ENCODE results near the gene UGGT1. TPM values are rescaled to one million over a fixed set of nuclear protein-coding genes. Genes with fewer than 3 reads are reported as not detected.
A peak's percentile ranks its signal among the peaks of the same experiment; 100 is the strongest.

Gene UGGT1
- total RNA-seq, 6 experiments from 2014 or later, result 31.4 to 96.5 (median 41.4) TPM

DNA sequence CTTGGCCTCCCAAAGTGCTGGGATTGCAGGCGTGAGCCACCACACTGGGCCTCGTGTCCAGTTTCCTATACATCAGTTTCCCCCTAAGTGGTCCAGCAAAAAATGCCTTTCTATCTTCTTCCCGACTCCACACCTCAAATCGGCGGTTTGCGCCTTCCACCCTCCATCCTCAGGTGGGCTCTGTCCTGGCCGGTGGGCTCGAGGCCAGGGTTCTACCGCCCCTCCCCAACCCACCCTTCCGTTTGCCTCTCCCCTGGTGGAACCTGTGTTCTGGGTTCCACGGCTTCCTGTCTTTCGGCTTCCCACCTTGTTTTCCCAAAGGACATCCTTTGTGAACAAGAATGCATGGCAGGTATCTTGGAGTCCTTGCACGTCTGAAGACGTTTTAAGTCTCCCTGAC lies 123.3 kb downstream of the UGGT1 start:
- Histone ChIP-seq H3K9me3 (no peaks in the 10 kb centered on the region), H3K36me3 (no peaks in the 10 kb centered on the region), H3K27ac (no peak overlapping the region), H3K4me3 (no peak overlapping the region), H3K4me1 (no peaks in the 10 kb centered on the region), H3K27me3 (no peaks in the 10 kb centered on the region)
- ATAC-seq (no peak), DNase-seq (no peak)
- no peak for TF ChIP-seq POLR2A (IDR thresholded peaks at IDR 0.05)
- TF ChIP-seq, protein P1, sequence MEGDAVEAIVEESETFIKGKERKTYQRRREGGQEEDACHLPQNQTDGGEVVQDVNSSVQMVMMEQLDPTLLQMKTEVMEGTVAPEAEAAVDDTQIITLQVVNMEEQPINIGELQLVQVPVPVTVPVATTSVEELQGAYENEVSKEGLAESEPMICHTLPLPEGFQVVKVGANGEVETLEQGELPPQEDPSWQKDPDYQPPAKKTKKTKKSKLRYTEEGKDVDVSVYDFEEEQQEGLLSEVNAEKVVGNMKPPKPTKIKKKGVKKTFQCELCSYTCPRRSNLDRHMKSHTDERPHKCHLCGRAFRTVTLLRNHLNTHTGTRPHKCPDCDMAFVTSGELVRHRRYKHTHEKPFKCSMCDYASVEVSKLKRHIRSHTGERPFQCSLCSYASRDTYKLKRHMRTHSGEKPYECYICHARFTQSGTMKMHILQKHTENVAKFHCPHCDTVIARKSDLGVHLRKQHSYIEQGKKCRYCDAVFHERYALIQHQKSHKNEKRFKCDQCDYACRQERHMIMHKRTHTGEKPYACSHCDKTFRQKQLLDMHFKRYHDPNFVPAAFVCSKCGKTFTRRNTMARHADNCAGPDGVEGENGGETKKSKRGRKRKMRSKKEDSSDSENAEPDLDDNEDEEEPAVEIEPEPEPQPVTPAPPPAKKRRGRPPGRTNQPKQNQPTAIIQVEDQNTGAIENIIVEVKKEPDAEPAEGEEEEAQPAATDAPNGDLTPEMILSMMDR (IDR thresholded peaks at IDR 0.05), result no peak
- 54% methylated on average over 6 of the region's 14 CpGs for WGBS (ENCODE audit: insufficient coverage, low coverage, low lambda C conversion rate, missing lambda C conversion rate)
- intact Hi-C loops (cut with DNase I), result no loop called here

DNA sequence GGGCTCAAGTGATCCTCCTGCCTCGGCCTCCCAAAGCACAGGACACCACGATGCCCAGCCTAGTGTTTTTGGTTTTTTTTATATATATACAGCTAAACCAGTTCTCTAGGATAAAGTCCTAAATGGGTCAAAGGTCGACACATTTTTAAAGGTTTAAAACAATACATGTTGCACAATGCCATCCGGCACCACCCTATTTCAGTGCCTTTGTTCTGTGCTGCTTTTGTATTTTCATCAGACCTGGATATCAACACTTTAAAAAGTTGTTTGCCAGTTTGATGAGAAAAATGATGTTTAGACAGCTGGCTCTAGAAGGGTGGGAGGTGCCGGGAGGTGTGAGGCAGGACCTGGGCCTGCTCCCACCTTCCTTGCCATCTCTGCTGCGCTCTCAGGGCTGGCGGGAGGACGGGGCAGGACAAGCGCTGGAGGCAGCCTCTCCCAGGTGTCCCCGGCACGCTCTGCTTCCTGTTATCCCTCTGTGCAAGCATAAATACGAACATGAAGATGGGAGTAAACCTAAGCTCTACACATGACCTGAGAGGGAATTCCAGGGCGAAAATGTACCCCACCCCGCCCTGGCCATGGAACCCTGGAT lies 124.0 kb downstream of the UGGT1 start:
- intact Hi-C loops (cut with DNase I), result no loop called here
- no peak overlapping the region for H3K4me3 ChIP-seq
- H3K9me3 ChIP-seq, result no peaks in the 10 kb centered on the region
- no peak for DNase-seq
- H3K36me3 ChIP-seq, result no peaks in the 10 kb centered on the region
- H3K27ac ChIP-seq, result no peak overlapping the region
- no peak for TF ChIP-seq POLR2A (IDR thresholded peaks at IDR 0.05)
- TF ChIP-seq, protein P1 (IDR thresholded peaks at IDR 0.05), result no peak
- H3K4me1 ChIP-seq, result no peaks in the 10 kb centered on the region
- no peaks in the 10 kb centered on the region for H3K27me3 ChIP-seq
- WGBS (ENCODE audit: insufficient coverage, low coverage, low lambda C conversion rate, missing lambda C conversion rate), result 72% methylated on average over 5 of the region's 14 CpGs
- no peak for ATAC-seq

DNA sequence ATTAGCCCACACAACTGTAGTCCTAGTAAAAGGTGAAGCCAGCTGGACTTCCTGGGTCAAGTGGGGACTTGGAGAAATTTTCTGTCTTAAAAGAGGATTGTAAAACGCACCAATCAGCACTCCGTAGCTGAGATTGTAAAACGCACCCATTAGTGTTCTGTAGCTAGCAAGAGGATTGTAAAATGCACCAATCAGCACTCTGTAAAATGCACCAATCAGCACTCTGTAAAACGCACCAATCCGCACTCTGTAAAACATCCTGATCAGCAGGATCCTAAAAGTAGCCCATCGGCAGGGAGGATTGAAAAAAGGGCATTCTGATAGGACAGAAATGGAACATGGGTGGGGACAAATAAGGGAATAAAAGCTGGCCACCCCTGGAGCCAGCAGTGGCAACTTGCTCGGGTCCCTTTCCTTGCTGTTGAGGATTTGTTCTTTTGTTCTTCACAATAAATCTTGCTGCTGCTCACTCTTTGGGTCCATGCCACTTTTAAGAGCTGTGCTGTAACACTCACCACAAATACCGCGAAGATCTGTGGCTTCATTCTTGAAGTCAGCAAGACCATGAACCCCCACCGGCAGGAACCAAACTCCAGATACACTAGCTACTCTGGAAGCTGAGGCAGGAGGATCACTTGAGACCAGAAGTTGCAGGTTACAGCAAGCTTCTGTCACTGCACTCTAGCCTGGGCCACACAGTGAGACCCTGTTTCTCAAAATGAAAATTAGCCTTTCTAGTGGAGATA lies 125.1 kb downstream of the UGGT1 start:
- WGBS (ENCODE audit: insufficient coverage, low coverage, low lambda C conversion rate, missing lambda C conversion rate), result 70% methylated on average over 8 of the region's 10 CpGs
- Histone ChIP-seq H3K27ac (no peak overlapping the region), H3K9me3 (no peaks in the 10 kb centered on the region), H3K4me3 (no peak overlapping the region), H3K36me3 (no peaks in the 10 kb centered on the region), H3K4me1 (no peaks in the 10 kb centered on the region), H3K27me3 (no peaks in the 10 kb centered on the region)
- intact Hi-C loops (cut with DNase I), result no loop called here
- TF ChIP-seq, protein P1 (IDR thresholded peaks at IDR 0.05), result no peak
- no peak for TF ChIP-seq POLR2A (IDR thresholded peaks at IDR 0.05)
- ATAC-seq (no peak), DNase-seq (no peak)

DNA sequence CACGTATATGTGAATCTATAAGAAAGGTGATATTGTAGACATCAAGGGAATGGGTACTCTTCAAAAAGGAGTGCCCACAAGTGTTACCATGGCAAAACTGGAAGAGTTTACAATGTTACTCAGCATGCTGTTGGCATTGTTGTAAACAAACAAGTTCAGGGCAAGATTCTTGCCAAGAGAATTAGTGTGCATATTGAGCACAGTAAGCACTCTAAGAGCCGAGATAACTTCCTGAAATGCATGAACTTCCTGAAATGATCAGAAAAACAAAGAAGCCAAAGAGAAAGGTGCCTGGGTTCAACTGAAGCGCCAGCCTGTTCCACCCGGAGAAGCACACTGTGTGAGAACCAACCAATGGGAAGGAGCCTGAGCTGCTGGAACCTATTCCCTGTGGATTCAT lies 126.7 kb downstream of the UGGT1 start:
- WGBS (ENCODE audit: insufficient coverage, low coverage, low lambda C conversion rate, missing lambda C conversion rate), result 59% methylated on average over 4 of the region's 4 CpGs
- H3K4me3 ChIP-seq, result no peak overlapping the region

More for the DNA sequence above, 126.7 kb downstream of the UGGT1 start:
- ATAC-seq (peak in 3 of 4 donors; percentile 23 to 33 (median 30)), DNase-seq (no peak)
- no peak overlapping the region for H3K27ac ChIP-seq
- TF ChIP-seq, protein P1 (IDR thresholded peaks at IDR 0.05), result no peak
- TF ChIP-seq POLR2A (IDR thresholded peaks at IDR 0.05), result no peak
- no peaks in the 10 kb centered on the region for H3K9me3 ChIP-seq
- no peaks in the 10 kb centered on the region for H3K27me3 ChIP-seq
- no peaks in the 10 kb centered on the region for H3K36me3 ChIP-seq
- intact Hi-C loops (cut with DNase I), result no loop called here
- no peaks in the 10 kb centered on the region for H3K4me1 ChIP-seq
